ENCODE results near the gene GPR132. TPM values are rescaled to one million over a fixed set of nuclear protein-coding genes. Genes with fewer than 3 reads are reported as not detected.
A peak's percentile ranks its signal among the peaks of the same experiment; 100 is the strongest.
"Not testable (repeated sequence)": the region's sequence is repeated elsewhere in the genome, so short reads cannot be mapped to it uniquely, and the experiment has no call there.

The GPR132 gene
- total and polyA plus RNA-seq, 10 of the 15 experiments (the other 5 are each of a cell fraction or from before 2014, with no cell fraction given): 1.9 to 49.3 (median 20.4) TPM

- WGBS (ENCODE audit: insufficient coverage, insufficient replicate concordance, low lambda C conversion rate, missing lambda C conversion rate): 100% methylated on average over 4 of the region's 4 CpGs
Observed at GRCh38 chr14:105027718-105028117, 37.5 kb downstream of the GPR132 start.

GRCh38 chr14:105026802-105027563, 38.2 kb downstream of the GPR132 start:
- ChIA-PET SMC1A (ENCODE audit: uncharacterized antibody, unreplicated experiment) (interaction anchor here (1.0 to 2.5 kb wide), 5 partner anchors 9 to 37 kb away, joined by 3 to 5 read pairs (median 3); no protein-coding TSS in a partner anchor), CTCF (interaction anchor here (1.0 to 5.0 kb wide), 2 partner anchors 8 to 19 kb away, joined by 3 to 28 read pairs; no protein-coding TSS in a partner anchor), RAD21 (ENCODE audit: unreplicated experiment) (interaction anchor here (0.7 to 2.4 kb wide), 5 partner anchors 11 to 868 kb away, joined by 3 to 7 read pairs (median 4); no protein-coding TSS in a partner anchor), POLR2A (interaction anchor here (2.4 to 3.7 kb wide), 3 partner anchors 10 to 44 kb away, joined by 12 to 14 read pairs (median 14); partner anchors contain the start of gene GPR132)
- BruUV-seq (replicated peaks): no TSS peak
- Histone ChIP-seq H3K9ac (ENCODE audit: control insufficient read depth, insufficient read depth, low read length) (no peak overlapping the region), H3K27ac (ENCODE audit: control insufficient read depth, insufficient read depth) (peak overlapping the region; percentile 84), H2AFZ (ENCODE audit: control insufficient read depth, low read depth, low read length) (peak overlapping the region; percentile 24; the same call in 1 of the 2 replicates), H3K36me3 (ENCODE audit: control insufficient read depth in 2 of 2, insufficient read depth in 2 of 2, low read length in 1 of 2) (no peaks in the 10 kb centered on the region), H3K79me2 (ENCODE audit: control insufficient read depth, insufficient read depth, low read length) (peaks cover 10% of the 10 kb centered on the region), H4K20me1 (ENCODE audit: control insufficient read depth, insufficient read depth) (no peaks in the 10 kb centered on the region), H3K9me3 (replicated peaks; ENCODE audit: control insufficient read depth, insufficient read depth, low read length) (peaks cover 5% of the 10 kb centered on the region; the same call in 1 of the 3 replicates), H3K4me1 (ENCODE audit: control insufficient read depth, insufficient read depth, low read length) (peaks cover 21% of the 10 kb centered on the region), H3K4me2 (ENCODE audit: control insufficient read depth, insufficient read depth) (0 out of 2 replicates have a peak overlapping the region, but pooled peaks have one; percentile 12), H3K4me3 (no peak overlapping the region), H3K27me3 (replicated peaks in 1 of 2; ENCODE audit: control insufficient read depth in 2 of 2, insufficient read depth in 2 of 2, low read length in 1 of 2) (no peaks in the 10 kb centered on the region)
- peak; percentile 78 for FAIRE-seq
- intact Hi-C loops (cut with micrococcal nuclease; ENCODE audit: unreplicated experiment) (loop anchor here (2.0 kb wide), 1 partner anchor 18 kb away; no protein-coding TSS in a partner anchor), in situ Hi-C loops (cut with MboI) (no loop called here)
- ATAC-seq: peak; percentile 49
- DNase-seq (ENCODE audit: low read depth, low spot score): no peak
- WGBS (ENCODE audit: insufficient coverage, insufficient replicate concordance, low lambda C conversion rate, missing lambda C conversion rate): 9% methylated on average over 1 of the region's 1 CpG
- TF ChIP-seq HDAC2 (IDR thresholded peaks at IDR 0.05) (no peak), MYB (IDR thresholded peaks at IDR 0.05; ENCODE audit: borderline replicate concordance, low read depth, low read length) (no peak), IKZF1 (conservative IDR thresholded peaks at IDR 0.05) (no peak), FOS (IDR thresholded peaks at IDR 0.05; ENCODE audit: borderline replicate concordance, extremely low read depth, insufficient read length) (no peak), NFYB (IDR thresholded peaks at IDR 0.05; ENCODE audit: insufficient read depth, low read depth, low read length) (peak; percentile 85), TAF1 (IDR thresholded peaks at IDR 0.05; ENCODE audit: borderline replicate concordance, low read depth, low read length) (no peak), CBX3 (IDR thresholded peaks at IDR 0.05; ENCODE audit: borderline replicate concordance, low read depth) (no peak), CEBPB (IDR thresholded peaks at IDR 0.05; ENCODE audit: borderline replicate concordance in 1 of 2, low read depth in 2 of 2, low read length in 2 of 2) (no peak), SRF (IDR thresholded peaks at IDR 0.05; ENCODE audit: low read depth in 2 of 2, low read length in 2 of 2) (peak; percentile 85 to 96)
- TF ChIP-seq, protein P1, sequence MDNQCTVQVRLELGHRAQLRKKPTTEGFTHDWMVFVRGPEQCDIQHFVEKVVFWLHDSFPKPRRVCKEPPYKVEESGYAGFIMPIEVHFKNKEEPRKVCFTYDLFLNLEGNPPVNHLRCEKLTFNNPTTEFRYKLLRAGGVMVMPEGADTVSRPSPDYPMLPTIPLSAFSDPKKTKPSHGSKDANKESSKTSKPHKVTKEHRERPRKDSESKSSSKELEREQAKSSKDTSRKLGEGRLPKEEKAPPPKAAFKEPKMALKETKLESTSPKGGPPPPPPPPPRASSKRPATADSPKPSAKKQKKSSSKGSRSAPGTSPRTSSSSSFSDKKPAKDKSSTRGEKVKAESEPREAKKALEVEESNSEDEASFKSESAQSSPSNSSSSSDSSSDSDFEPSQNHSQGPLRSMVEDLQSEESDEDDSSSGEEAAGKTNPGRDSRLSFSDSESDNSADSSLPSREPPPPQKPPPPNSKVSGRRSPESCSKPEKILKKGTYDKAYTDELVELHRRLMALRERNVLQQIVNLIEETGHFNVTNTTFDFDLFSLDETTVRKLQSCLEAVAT (IDR thresholded peaks at IDR 0.05): no peak
- TF ChIP-seq, protein P2, sequence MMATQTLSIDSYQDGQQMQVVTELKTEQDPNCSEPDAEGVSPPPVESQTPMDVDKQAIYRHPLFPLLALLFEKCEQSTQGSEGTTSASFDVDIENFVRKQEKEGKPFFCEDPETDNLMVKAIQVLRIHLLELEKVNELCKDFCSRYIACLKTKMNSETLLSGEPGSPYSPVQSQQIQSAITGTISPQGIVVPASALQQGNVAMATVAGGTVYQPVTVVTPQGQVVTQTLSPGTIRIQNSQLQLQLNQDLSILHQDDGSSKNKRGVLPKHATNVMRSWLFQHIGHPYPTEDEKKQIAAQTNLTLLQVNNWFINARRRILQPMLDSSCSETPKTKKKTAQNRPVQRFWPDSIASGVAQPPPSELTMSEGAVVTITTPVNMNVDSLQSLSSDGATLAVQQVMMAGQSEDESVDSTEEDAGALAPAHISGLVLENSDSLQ (IDR thresholded peaks at IDR 0.05): peak; percentile 39; the same call in 1 of the 2 replicates

More at GRCh38 chr14:105027718-105028117, 37.5 kb downstream of the GPR132 start:
- POLR2A ChIA-PET: interaction anchor here (2.5 to 3.7 kb wide), 2 partner anchors 11 to 43 kb away, joined by 12 to 14 read pairs; no protein-coding TSS in a partner anchor
- H3K9me3 ChIP-seq (replicated peaks; ENCODE audit: control insufficient read depth, insufficient read depth, low read length); H3K4me2 ChIP-seq (ENCODE audit: control insufficient read depth, insufficient read depth); H3K79me2 ChIP-seq (ENCODE audit: control insufficient read depth, insufficient read depth, low read length); H3K9ac ChIP-seq (ENCODE audit: control insufficient read depth, insufficient read depth, low read length); H3K4me3 ChIP-seq; FAIRE-seq; H3K27me3 ChIP-seq (replicated peaks in 1 of 2; ENCODE audit: control insufficient read depth in 2 of 2, insufficient read depth in 2 of 2, low read length in 1 of 2); H4K20me1 ChIP-seq (ENCODE audit: control insufficient read depth, insufficient read depth); ATAC-seq; H3K36me3 ChIP-seq (ENCODE audit: control insufficient read depth in 2 of 2, insufficient read depth in 2 of 2, low read length in 1 of 2); in situ Hi-C loops (cut with MboI); H2AFZ ChIP-seq (ENCODE audit: control insufficient read depth, low read depth, low read length); DNase-seq (ENCODE audit: low read depth, low spot score): not testable (repeated sequence)
- Histone ChIP-seq H3K27ac (ENCODE audit: control insufficient read depth, insufficient read depth) (peak overlapping the region; percentile 84), H3K4me1 (ENCODE audit: control insufficient read depth, insufficient read depth, low read length) (peaks cover 21% of the 10 kb centered on the region)
- TF ChIP-seq POLR2AphosphoS5 (IDR thresholded peaks at IDR 0.05; ENCODE audit: low read length): 0 out of 2 replicates have a peak, but pooled peaks have one; percentile 8
- CTCF ChIA-PET: interaction anchor here (1.4 to 5.0 kb wide), 2 partner anchors 18 to 52 kb away, joined by 6 to 28 read pairs; no protein-coding TSS in a partner anchor
- SMC1A ChIA-PET (ENCODE audit: uncharacterized antibody, unreplicated experiment): interaction anchor here (1.0 to 1.8 kb wide), 4 partner anchors 9 to 38 kb away, joined by 3 to 4 read pairs (median 3); no protein-coding TSS in a partner anchor
- intact Hi-C loops (cut with micrococcal nuclease; ENCODE audit: unreplicated experiment): loop anchor here (2.0 kb wide), 1 partner anchor 17 kb away; no protein-coding TSS in a partner anchor
- TSS peak; percentile 91 for BruUV-seq (replicated peaks)
- RAD21 ChIA-PET (ENCODE audit: unreplicated experiment): interaction anchor here (0.7 to 2.4 kb wide), 3 partner anchors 12 to 869 kb away, joined by 3 to 7 read pairs (median 3); no protein-coding TSS in a partner anchor
